T-helper 2 cell treated with Interferon-gamma antibody and Interleukin-4, amounts not matched to agents 5 μg/mL and 100 μg/mL, for 36 hours (primary cell): Measurements from ENCODE around the gene IFT88.

Source experiments
- DNase-seq: peaks from one replicate; pipeline ENCODE4 v3.0.0; 2021; ENCODE audit warnings: low spot score
- H3K27ac Mint-ChIP-seq: one replicate; pipeline ENCODE4 v1.8.0; 2021; ENCODE audit warnings: mild to moderate bottlenecking, mixed read lengths
- H3K27me3 Mint-ChIP-seq: one replicate; pipeline ENCODE4 v1.8.0; 2021; ENCODE audit warnings: low read depth, mixed read lengths
- H3K36me3 Mint-ChIP-seq: one replicate; pipeline ENCODE4 v1.8.0; 2021; ENCODE audit warnings: low read depth, mixed read lengths
- H3K4me1 Mint-ChIP-seq: one replicate; pipeline ENCODE4 v1.8.0; 2021; ENCODE audit warnings: low read depth, mixed read lengths
- H3K4me3 Mint-ChIP-seq: one replicate; pipeline ENCODE4 v1.8.0; 2022; ENCODE audit warnings: mild to moderate bottlenecking, moderate library complexity, mixed read lengths
- H3K9me3 Mint-ChIP-seq: one replicate; pipeline ENCODE4 v1.8.0; 2021; ENCODE audit warnings: mixed read lengths

IFT88 gene

GRCh38 chr13:20714161-20714560 lies 147.2 kb downstream of the IFT88 start:
- Mint-ChIP-seq H3K36me3 (no peaks in the 10 kb centered on the region), H3K27ac (no peak overlapping the region), H3K9me3 (no peaks in the 10 kb centered on the region), H3K27me3 (peaks cover 14% of the 10 kb centered on the region), H3K4me3 (no peak overlapping the region), H3K4me1 (peaks cover 5% of the 10 kb centered on the region)
- no peak for DNase-seq

DNA sequence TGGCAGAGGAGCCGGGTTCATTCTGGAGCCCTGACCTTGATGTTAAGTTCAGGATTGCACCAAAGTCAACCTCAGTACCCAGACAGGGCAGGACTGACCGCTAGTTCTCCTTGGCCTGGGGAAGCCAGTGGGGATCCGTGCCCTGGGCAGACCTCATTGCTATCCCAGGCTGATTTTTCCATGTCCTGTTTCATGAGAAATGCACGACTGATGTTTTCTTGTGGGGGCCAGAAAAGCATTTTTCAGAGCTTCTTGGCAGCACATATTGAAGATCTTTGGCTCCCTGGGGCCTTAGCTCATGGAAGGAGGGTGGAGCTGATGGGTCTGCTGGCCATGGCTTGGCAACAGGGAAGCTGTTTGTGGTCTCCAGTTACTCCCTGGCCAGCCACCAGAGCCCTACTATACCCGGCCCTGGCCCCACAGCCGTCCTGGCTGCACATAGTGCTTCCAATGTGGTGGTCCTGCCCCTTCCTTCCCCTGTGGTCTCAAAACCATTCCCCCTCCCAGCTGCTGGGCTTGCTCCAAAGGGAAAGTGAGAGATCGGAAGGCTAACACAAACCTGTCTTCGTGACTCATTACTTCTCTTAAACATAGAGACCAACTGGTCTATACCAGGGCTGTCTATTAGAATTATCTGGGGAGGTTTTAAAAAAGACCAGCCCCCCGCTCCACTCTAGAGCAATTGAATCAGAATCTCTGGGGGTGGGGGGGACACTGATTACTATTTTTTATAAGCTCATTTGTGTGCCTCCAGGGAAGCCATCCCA lies 147.8 kb downstream of the IFT88 start:
- Mint-ChIP-seq H3K27ac (no peak overlapping the region), H3K4me3 (no peak overlapping the region), H3K27me3 (peaks cover 14% of the 10 kb centered on the region), H3K36me3 (no peaks in the 10 kb centered on the region), H3K4me1 (peaks cover 5% of the 10 kb centered on the region), H3K9me3 (no peaks in the 10 kb centered on the region)
- DNase-seq = no peak

DNA sequence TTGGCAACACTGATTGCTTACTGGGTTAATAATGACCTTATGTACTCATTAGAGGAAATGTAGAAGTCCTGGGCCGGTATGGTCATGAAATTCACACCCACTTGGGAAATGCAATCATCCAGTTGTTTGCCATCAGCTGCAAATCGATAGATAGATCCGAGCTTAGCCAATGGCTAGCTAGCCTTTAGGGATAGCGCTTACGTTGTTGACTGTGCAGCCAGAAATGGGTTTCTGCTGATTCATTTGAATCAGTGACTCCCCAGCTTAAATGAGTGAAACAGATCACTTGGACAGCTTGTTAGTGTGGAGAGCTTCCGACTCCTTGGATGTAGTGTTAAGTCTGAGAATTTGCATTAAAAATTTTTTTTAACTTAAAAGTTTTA lies 148.4 kb downstream of the IFT88 start:
- no peaks in the 10 kb centered on the region for H3K9me3 Mint-ChIP-seq
- no peak overlapping the region for H3K4me3 Mint-ChIP-seq
- no peaks in the 10 kb centered on the region for H3K36me3 Mint-ChIP-seq
- H3K27ac Mint-ChIP-seq = no peak overlapping the region
- H3K27me3 Mint-ChIP-seq = peaks cover 14% of the 10 kb centered on the region
- H3K4me1 Mint-ChIP-seq = peaks cover 5% of the 10 kb centered on the region
- DNase-seq = no peak

GRCh38 chr13:20716951-20717350 lies 150.0 kb downstream of the IFT88 start:
- Mint-ChIP-seq H3K27me3 (peaks cover 18% of the 10 kb centered on the region), H3K27ac (no peak overlapping the region), H3K4me1 (peaks cover 6% of the 10 kb centered on the region), H3K36me3 (no peaks in the 10 kb centered on the region), H3K9me3 (no peaks in the 10 kb centered on the region), H3K4me3 (no peak overlapping the region)
- no peak for DNase-seq

DNA sequence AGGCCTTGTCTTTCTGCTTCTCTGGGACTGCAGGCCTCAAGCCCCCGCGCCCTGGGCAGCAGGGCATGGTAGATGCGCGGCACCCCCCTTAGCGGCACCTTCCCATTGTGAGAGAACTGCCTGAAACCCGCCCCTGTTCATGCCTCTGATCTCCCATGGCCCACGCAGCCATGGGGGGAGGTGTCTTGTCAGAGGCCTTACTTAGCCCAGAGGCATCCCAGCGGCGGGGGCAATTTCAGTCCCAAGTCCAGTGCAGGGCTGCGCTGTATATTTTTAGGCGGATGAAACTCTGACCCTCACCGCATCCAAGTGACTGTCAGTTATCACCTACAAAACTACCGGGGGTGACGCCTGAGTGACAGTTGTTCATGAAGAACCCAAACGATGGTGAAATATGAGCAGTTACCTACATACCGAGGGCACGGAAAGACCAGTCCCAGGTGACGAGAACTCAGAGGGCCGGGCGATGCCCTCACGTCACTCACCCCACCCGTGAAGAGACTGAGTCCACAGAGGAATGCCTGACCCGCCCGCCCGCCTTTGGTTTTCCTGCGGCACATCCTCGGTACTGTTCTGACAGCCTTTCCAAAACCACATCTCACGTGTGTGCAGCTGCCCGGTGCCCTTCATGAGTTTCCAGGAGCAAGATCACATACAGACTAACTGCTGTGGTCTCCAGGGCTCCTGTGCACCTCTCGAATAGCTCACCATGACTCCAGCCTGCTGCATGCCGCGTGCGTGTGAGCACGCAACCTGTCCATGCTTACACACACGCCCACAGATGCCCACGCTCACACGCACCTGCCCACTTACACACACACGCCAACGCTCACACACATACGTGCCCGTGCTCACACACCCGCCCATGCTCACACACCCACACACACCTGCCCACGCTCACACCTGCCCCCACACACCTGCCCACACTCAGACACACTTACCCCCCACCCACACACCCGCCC lies 150.9 kb downstream of the IFT88 start:
- no peak for DNase-seq
- Mint-ChIP-seq H3K4me1 (peaks cover 4% of the 10 kb centered on the region), H3K27ac (no peak overlapping the region), H3K4me3 (no peak overlapping the region), H3K36me3 (no peaks in the 10 kb centered on the region), H3K27me3 (peaks cover 23% of the 10 kb centered on the region), H3K9me3 (no peaks in the 10 kb centered on the region)

GRCh38 chr13:20718958-20719566 lies 152.1 kb downstream of the IFT88 start:
- DNase-seq = no peak
- Mint-ChIP-seq H3K4me3 (no peak overlapping the region), H3K27ac (no peak overlapping the region), H3K4me1 (peaks cover 1% of the 10 kb centered on the region), H3K9me3 (no peaks in the 10 kb centered on the region), H3K27me3 (peaks cover 14% of the 10 kb centered on the region), H3K36me3 (no peaks in the 10 kb centered on the region)

GRCh38 chr13:20719783-20720182 lies 152.8 kb downstream of the IFT88 start:
- Mint-ChIP-seq H3K4me1 (peaks cover 1% of the 10 kb centered on the region), H3K4me3 (no peak overlapping the region), H3K9me3 (no peaks in the 10 kb centered on the region), H3K36me3 (no peaks in the 10 kb centered on the region), H3K27ac (no peak overlapping the region), H3K27me3 (peaks cover 13% of the 10 kb centered on the region)
- no peak for DNase-seq

GRCh38 chr13:20720499-20720898 lies 153.5 kb downstream of the IFT88 start:
- no peak overlapping the region for H3K4me3 Mint-ChIP-seq

DNA sequence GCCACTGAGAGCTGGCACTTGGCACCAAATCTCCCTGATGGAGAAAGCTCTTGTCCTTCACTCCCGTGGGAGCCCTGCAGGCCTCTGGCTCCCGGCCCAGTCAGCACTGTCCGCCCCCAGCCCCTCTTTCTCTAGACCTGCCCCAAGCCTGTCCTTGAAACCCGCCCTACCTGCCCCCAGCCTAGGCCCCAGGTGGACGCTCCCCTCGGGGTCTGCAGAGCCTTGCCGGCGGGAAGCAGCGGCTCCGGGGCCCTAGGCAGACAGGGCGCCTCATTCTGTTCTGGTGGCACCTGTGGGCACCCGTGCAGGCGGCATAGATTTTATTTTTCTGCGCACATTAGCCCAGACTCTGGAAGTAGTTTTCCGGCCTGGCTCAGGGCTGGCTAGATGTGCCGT lies 154.1 kb downstream of the IFT88 start:
- no peaks in the 10 kb centered on the region for H3K9me3 Mint-ChIP-seq
- H3K36me3 Mint-ChIP-seq = no peaks in the 10 kb centered on the region
- DNase-seq = no peak
- H3K4me1 Mint-ChIP-seq = peaks cover 1% of the 10 kb centered on the region
- H3K27me3 Mint-ChIP-seq = peaks cover 13% of the 10 kb centered on the region
- H3K27ac Mint-ChIP-seq = no peak overlapping the region
- H3K4me3 Mint-ChIP-seq = no peak overlapping the region

More at GRCh38 chr13:20720499-20720898, 153.5 kb downstream of the IFT88 start:
- Mint-ChIP-seq H3K9me3 (no peaks in the 10 kb centered on the region), H3K4me1 (peaks cover 1% of the 10 kb centered on the region), H3K27me3 (peaks cover 13% of the 10 kb centered on the region), H3K36me3 (no peaks in the 10 kb centered on the region), H3K27ac (no peak overlapping the region)
- DNase-seq = no peak

DNA sequence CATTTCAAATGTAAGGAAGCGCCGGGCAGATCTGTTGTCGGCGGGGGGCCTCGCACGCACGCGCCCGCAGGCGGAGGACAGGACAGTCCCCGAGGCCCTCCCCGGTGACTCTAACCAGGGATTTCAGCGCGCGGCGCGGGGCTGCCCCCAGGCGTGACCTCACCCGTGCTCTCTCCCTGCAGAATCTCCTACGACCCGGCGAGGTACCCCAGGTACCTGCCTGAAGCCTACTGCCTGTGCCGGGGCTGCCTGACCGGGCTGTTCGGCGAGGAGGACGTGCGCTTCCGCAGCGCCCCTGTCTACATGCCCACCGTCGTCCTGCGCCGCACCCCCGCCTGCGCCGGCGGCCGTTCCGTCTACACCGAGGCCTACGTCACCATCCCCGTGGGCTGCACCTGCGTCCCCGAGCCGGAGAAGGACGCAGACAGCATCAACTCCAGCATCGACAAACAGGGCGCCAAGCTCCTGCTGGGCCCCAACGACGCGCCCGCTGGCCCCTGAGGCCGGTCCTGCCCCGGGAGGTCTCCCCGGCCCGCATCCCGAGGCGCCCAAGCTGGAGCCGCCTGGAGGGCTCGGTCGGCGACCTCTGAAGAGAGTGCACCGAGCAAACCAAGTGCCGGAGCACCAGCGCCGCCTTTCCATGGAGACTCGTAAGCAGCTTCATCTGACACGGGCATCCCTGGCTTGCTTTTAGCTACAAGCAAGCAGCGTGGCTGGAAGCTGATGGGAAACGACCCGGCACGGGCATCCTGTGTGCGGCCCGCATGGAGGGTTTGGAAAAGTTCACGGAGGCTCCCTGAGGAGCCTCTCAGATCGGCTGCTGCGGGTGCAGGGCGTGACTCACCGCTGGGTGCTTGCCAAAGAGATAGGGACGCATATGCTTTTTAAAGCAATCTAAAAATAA lies 154.7 kb downstream of the IFT88 start:
- Mint-ChIP-seq H3K4me1 (peaks cover 1% of the 10 kb centered on the region), H3K27me3 (peaks cover 13% of the 10 kb centered on the region), H3K4me3 (peak overlapping the region; percentile 36), H3K36me3 (no peaks in the 10 kb centered on the region), H3K27ac (no peak overlapping the region), H3K9me3 (no peaks in the 10 kb centered on the region)
- no peak for DNase-seq

- Mint-ChIP-seq H3K27me3 (peaks cover 2% of the 10 kb centered on the region), H3K9me3 (no peaks in the 10 kb centered on the region), H3K4me3 (no peak overlapping the region), H3K27ac (no peak overlapping the region), H3K36me3 (no peaks in the 10 kb centered on the region), H3K4me1 (no peaks in the 10 kb centered on the region)
- DNase-seq = no peak
These were observed 160.9 kb downstream of the IFT88 start for GRCh38 chr13:20727856-20728255.

DNA sequence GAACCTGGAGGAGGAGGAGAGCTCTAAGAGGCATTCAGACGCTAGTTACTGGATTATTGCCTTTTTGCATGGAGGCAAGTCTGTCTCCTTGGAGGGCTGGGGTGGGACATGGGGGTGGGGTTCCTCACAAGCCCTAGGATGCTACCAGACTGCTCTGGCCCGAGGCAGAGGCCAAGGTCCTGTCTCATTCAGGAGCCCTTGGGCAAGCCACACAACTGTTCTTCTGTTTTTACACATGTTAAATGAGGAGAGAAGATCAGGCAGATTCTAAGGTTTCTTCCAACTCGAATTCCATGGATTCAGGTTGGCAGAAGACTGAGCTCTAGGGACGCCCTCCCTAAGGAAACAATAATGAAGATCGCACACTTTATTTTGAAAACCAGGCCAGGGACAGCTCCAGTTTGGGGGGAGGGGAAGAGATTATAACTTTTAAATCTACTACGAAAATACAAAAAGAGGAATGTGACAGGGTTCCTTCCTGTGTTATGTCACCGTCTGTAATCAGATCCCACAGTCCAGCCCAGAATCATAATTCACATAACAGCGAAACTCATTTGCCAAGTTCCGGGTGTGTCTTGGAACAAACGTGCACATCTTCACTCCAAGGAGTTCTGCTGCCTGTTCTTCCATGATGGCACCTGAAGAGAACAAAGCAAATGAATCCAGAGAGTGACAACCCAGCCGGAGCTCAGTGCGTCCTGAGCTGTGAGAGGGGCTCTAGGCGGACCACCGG lies 161.8 kb downstream of the IFT88 start:
- no peak overlapping the region for H3K27ac Mint-ChIP-seq

More for the DNA sequence above, 161.8 kb downstream of the IFT88 start:
- Mint-ChIP-seq H3K4me1 (no peaks in the 10 kb centered on the region), H3K4me3 (no peak overlapping the region), H3K36me3 (no peaks in the 10 kb centered on the region), H3K9me3 (no peaks in the 10 kb centered on the region), H3K27me3 (no peaks in the 10 kb centered on the region)
- no peak for DNase-seq
